ENCODE results near the gene ALPL. TPM values are rescaled to one million over a fixed set of nuclear protein-coding genes. Genes with fewer than 3 reads are reported as not detected.
"Not testable (repeated sequence)": the region's sequence is repeated elsewhere in the genome, so short reads cannot be mapped to it uniquely, and the experiment has no call there.

Gene ALPL
- polyA plus RNA-seq, 1 experiment = 0.45 TPM

GRCh38 chr1:21478356-21478755 is 30.9 kb upstream of the ALPL start:
- no peak for TF ChIP-seq CTCF (IDR thresholded peaks at IDR 0.05; ENCODE audit: insufficient read depth, low read depth, low read length)
- Histone ChIP-seq H3K36me3 (ENCODE audit: control insufficient read depth, insufficient read depth, low read length) (peaks cover 6% of the 10 kb centered on the region), H3K27me3 (ENCODE audit: control insufficient read depth, insufficient read depth, low read length) (no peaks in the 10 kb centered on the region), H3K4me3 (ENCODE audit: low read depth, low read length) (no peak overlapping the region)
- ChIA-PET POLR2A (no interaction called here), CTCF (interaction anchor here (1.5 kb wide), 1 partner anchor 10 kb away, joined by 7 read pairs; no protein-coding TSS in a partner anchor)
- no peak for DNase-seq (ENCODE audit: low read depth)

GRCh38 chr1:21483881-21484280 is 25.3 kb upstream of the ALPL start:
- H3K4me3 ChIP-seq (ENCODE audit: low read depth, low read length); H3K27me3 ChIP-seq (ENCODE audit: control insufficient read depth, insufficient read depth, low read length); DNase-seq (ENCODE audit: low read depth); H3K36me3 ChIP-seq (ENCODE audit: control insufficient read depth, insufficient read depth, low read length); POLR2A ChIA-PET; CTCF ChIA-PET: not testable (repeated sequence)

GRCh38 chr1:21489146-21489545 is 20.1 kb upstream of the ALPL start:
- Histone ChIP-seq H3K27me3 (ENCODE audit: control insufficient read depth, insufficient read depth, low read length) (peaks cover 5% of the 10 kb centered on the region), H3K4me3 (ENCODE audit: low read depth, low read length) (no peak overlapping the region), H3K36me3 (ENCODE audit: control insufficient read depth, insufficient read depth, low read length) (no peaks in the 10 kb centered on the region)
- CTCF ChIA-PET = interaction anchor here (2.6 to 4.7 kb wide), 2 partner anchors 118 to 119 kb away, joined by 12 to 113 read pairs; no protein-coding TSS in a partner anchor
- no peak for TF ChIP-seq CTCF (IDR thresholded peaks at IDR 0.05; ENCODE audit: insufficient read depth, low read depth, low read length)
- POLR2A ChIA-PET = no interaction called here
- no peak for DNase-seq (ENCODE audit: low read depth)

GRCh38 chr1:21490774-21491487 is 18.3 kb upstream of the ALPL start:
- CTCF ChIA-PET = interaction anchor here (0.6 to 4.7 kb wide), 22 partner anchors 9 to 259 kb away, joined by 3 to 113 read pairs (median 4); partner anchors contain the start of gene ALPL
- H3K27me3 ChIP-seq (ENCODE audit: control insufficient read depth, insufficient read depth, low read length) = peaks cover 5% of the 10 kb centered on the region
- POLR2A ChIA-PET = no interaction called here
- peak; percentile 24 for DNase-seq (ENCODE audit: low read depth)
- H3K4me3 ChIP-seq (ENCODE audit: low read depth, low read length) = no peak overlapping the region
- H3K36me3 ChIP-seq (ENCODE audit: control insufficient read depth, insufficient read depth, low read length) = no peaks in the 10 kb centered on the region
- peak; percentile 82 for TF ChIP-seq CTCF (IDR thresholded peaks at IDR 0.05; ENCODE audit: insufficient read depth, low read depth, low read length)

- TF ChIP-seq CTCF (IDR thresholded peaks at IDR 0.05; ENCODE audit: insufficient read depth, low read depth, low read length) = no peak
- Histone ChIP-seq H3K27me3 (ENCODE audit: control insufficient read depth, insufficient read depth, low read length) (peaks cover 5% of the 10 kb centered on the region), H3K4me3 (ENCODE audit: low read depth, low read length) (no peak overlapping the region), H3K36me3 (ENCODE audit: control insufficient read depth, insufficient read depth, low read length) (no peaks in the 10 kb centered on the region)
- ChIA-PET CTCF (interaction anchor here (0.6 to 4.7 kb wide), 22 partner anchors 8 to 260 kb away, joined by 3 to 113 read pairs (median 4); partner anchors contain the start of gene ALPL), POLR2A (interaction anchor here (0.5 kb wide), 1 partner anchor 12 kb away, joined by 3 read pairs; no protein-coding TSS in a partner anchor)
- DNase-seq (ENCODE audit: low read depth) = no peak
These were observed 17.5 kb upstream of the ALPL start for GRCh38 chr1:21491488-21492355.

All from BJ (cell line).